Naive thymus-derived CD4-positive, alpha-beta T cell (primary cell): Measurements from ENCODE around the gene DTX2. TPM values are rescaled to one million over a fixed set of nuclear protein-coding genes. Genes with fewer than 3 reads are reported as not detected.
A peak's percentile ranks its signal among the peaks of the same experiment; 100 is the strongest.
"Not testable (repeated sequence)": the region's sequence is repeated elsewhere in the genome, so short reads cannot be mapped to it uniquely, and the experiment has no call there.

Experiments used
- ATAC-seq: fragments of 150-1000 bp; cut with Tn5 transposase; 2 replicates; pipeline ENCODE4 v1.10.0; 2021; ENCODE audit warnings: mild to moderate bottlenecking, moderate library complexity
- CTCF ChIA-PET: fragments of 350-600 bp; sonication (Branson Sonifier 250); formaldehyde crosslinking; loops from one replicate; lab custom pipeline; 2021; ENCODE audit warnings: antibody characterized with exemption; lab: Charles Lee
- POLR2A ChIA-PET: fragments of 350-600 bp; sonication (Branson Sonifier 250); formaldehyde crosslinking; loops from one replicate; lab custom pipeline; 2021; ENCODE audit warnings: antibody characterized with exemption, inconsistent platforms; lab: Charles Lee
- DNase-seq, 9 donors: peaks; one replicate each; pipeline versions ENCODE4 v3.0.0 to v3.0.0-alpha.2; 2020 to 2022; ENCODE audit warnings: mixed read lengths in 1 of 9
- H3K27ac ChIP-seq: one replicate; pipeline ENCODE4 v1.7.0; 2013; ENCODE audit warnings: mild to moderate bottlenecking, low read depth, low read length, moderate library complexity
- H3K27me3 ChIP-seq, 2 donors: one replicate each; pipeline ENCODE4 v1.7.0; 2013; ENCODE audit warnings: low read length in 2 of 2, mild to moderate bottlenecking in 2 of 2, moderate library complexity in 2 of 2; ENCODE audit not compliant: control insufficient read depth in 2 of 2, insufficient read depth in 2 of 2
- H3K36me3 ChIP-seq, 3 experiments: 1 replicate in 2 of 3; 2 replicates in 1 of 3; pipeline ENCODE4 v1.7.0; 2013; ENCODE audit warnings: low read length in 3 of 3, mild to moderate bottlenecking in 3 of 3, moderate library complexity in 1 of 3; ENCODE audit not compliant: insufficient read depth in 3 of 3, control insufficient read depth in 2 of 3
- H3K4me1 ChIP-seq, 2 donors: one replicate each; pipeline ENCODE4 v1.7.0; 2013; ENCODE audit warnings: low read length in 2 of 2, mild to moderate bottlenecking in 2 of 2, moderate library complexity in 1 of 2; ENCODE audit not compliant: control insufficient read depth in 2 of 2, insufficient read depth in 2 of 2
- H3K4me3 ChIP-seq: 2 replicates; pipeline ENCODE4 v1.7.0; 2013; ENCODE audit warnings: mild to moderate bottlenecking, low read length
- H3K9me3 ChIP-seq, 3 experiments: 1 replicate in 2 of 3; 2 replicates in 1 of 3; pipeline ENCODE4 v1.7.0; 2013; ENCODE audit warnings: low read length in 3 of 3; ENCODE audit not compliant: control insufficient read depth in 2 of 3
- H3K27ac Mint-ChIP-seq, 9 donors: one replicate each; pipeline ENCODE4 v1.8.0; 2020 to 2022; ENCODE audit warnings: mixed read lengths in 9 of 9, mild to moderate bottlenecking in 8 of 9, moderate library complexity in 5 of 9, inconsistent platforms in 2 of 9
- H3K27me3 Mint-ChIP-seq, 5 donors: one replicate each; pipeline ENCODE4 v1.8.0; 2021 to 2022; ENCODE audit warnings: mixed read lengths in 5 of 5, mild to moderate bottlenecking in 1 of 5
- H3K36me3 Mint-ChIP-seq, 5 donors: one replicate each; pipeline ENCODE4 v1.8.0; 2020 to 2022; ENCODE audit warnings: mixed read lengths in 5 of 5, mild to moderate bottlenecking in 3 of 5, inconsistent platforms in 1 of 5
- H3K4me1 Mint-ChIP-seq, 7 donors: one replicate each; pipeline ENCODE4 v1.8.0; 2020 to 2022; ENCODE audit warnings: mixed read lengths in 7 of 7, mild to moderate bottlenecking in 3 of 7, inconsistent platforms in 1 of 7
- H3K4me3 Mint-ChIP-seq, 10 donors: one replicate each; pipeline ENCODE4 v1.8.0; 2020 to 2022; ENCODE audit warnings: mild to moderate bottlenecking in 10 of 10, mixed read lengths in 10 of 10, moderate library complexity in 6 of 10, inconsistent platforms in 2 of 10
- H3K9me3 Mint-ChIP-seq, 11 donors: one replicate each; pipeline ENCODE4 v1.8.0; 2020 to 2022; ENCODE audit warnings: mixed read lengths in 11 of 11, mild to moderate bottlenecking in 4 of 11, inconsistent platforms in 1 of 11, moderate library complexity in 1 of 11
- intact Hi-C, 2 donors: fragments of 100-400 bp; cut with micrococcal nuclease; formaldehyde crosslinking; loops; one replicate each; pipeline ENCODE4 v1.15.1; 2023
- polyA plus RNA-seq, 2 donors: library from polyadenylated mRNA; unstranded; fragments of 300-500 nt; fragmentation: Illumina TruSeq; gene quantifications; one replicate each; pipeline ENCODE4 v1.2.3, GENCODE V29; 2021
- total RNA-seq, 6 experiments: library from RNA in 5 of 6; stranded (reverse) in 5 of 6; gene quantifications; 1 replicate in 5 of 6; 2 replicates in 1 of 6; pipeline ENCODE4 v1.2.3 and lab custom pipeline; 2021 to 2026

The DTX2 gene
- total and polyA plus RNA-seq, 7 experiments from 2014 or later, result 12.0 to 44.8 (median 34.3) TPM

GRCh38 chr7:76549025-76549854 is 87.7 kb downstream of the DTX2 start:
- H3K4me3 ChIP-seq, result peak overlapping the region; percentile 65
- H3K36me3 Mint-ChIP-seq, result not testable (repeated sequence)

DNA sequence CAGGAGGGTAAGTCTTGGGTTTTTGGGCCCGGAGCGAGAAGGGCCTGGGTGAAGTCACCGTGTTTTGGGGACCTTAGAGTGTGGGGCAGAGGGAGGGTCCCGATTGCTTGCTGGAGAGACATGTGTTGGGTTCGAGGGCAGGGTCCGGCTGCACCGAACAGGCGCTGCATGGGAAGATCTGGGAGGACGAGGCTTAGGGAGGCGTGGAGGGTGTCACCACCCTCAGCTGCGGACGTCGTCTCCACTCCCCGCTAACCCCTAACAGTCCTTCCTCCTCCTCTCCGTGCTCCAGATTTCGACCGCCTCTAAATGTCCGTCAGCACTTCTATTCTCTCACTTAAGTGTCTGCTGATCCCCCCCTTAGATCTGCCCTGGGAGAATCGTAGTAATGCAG is 88.3 kb downstream of the DTX2 start:
- ATAC-seq, POLR2A ChIA-PET, intact Hi-C loops, H3K4me1 ChIP-seq, H3K36me3 ChIP-seq, DNase-seq, H3K36me3 Mint-ChIP-seq, CTCF ChIA-PET, H3K9me3 ChIP-seq, H3K9me3 Mint-ChIP-seq, H3K27me3 Mint-ChIP-seq, H3K27me3 ChIP-seq: not testable (repeated sequence)
- H3K4me1 Mint-ChIP-seq, result peaks cover 11 to 32% (median 27%) of the 10 kb centered on the region in 7 donors
- H3K4me3 Mint-ChIP-seq, result peak overlapping the region; percentile 87 to 97 (median 92)
- H3K4me3 ChIP-seq, result peak overlapping the region; percentile 65
- peak overlapping the region; percentile 85 for H3K27ac ChIP-seq
- peak overlapping the region; percentile 32 to 92 (median 86) for H3K27ac Mint-ChIP-seq

More at GRCh38 chr7:76549025-76549854, 87.7 kb downstream of the DTX2 start:
- H3K27ac ChIP-seq, result peak overlapping the region; percentile 85
- Mint-ChIP-seq H3K4me3 (peak overlapping the region; percentile 87 to 97 (median 92)), H3K4me1 (peaks cover 7 to 29% (median 24%) of the 10 kb centered on the region in 7 donors), H3K27ac (peak overlapping the region; percentile 84 to 94 (median 90))
- CTCF ChIA-PET, H3K4me1 ChIP-seq, intact Hi-C loops, POLR2A ChIA-PET, H3K27me3 ChIP-seq, H3K9me3 Mint-ChIP-seq, H3K36me3 ChIP-seq, H3K27me3 Mint-ChIP-seq, H3K9me3 ChIP-seq: not testable (repeated sequence)
- DNase-seq, result peak; percentile 51 to 84 (median 80)
- ATAC-seq, result peak; percentile 99

GRCh38 chr7:76551992-76552391 is 90.5 kb downstream of the DTX2 start:
- ATAC-seq, CTCF ChIA-PET, POLR2A ChIA-PET, DNase-seq, H3K9me3 Mint-ChIP-seq, H3K9me3 ChIP-seq, H3K4me3 ChIP-seq, H3K36me3 ChIP-seq, H3K27ac ChIP-seq, H3K27me3 Mint-ChIP-seq, intact Hi-C loops, H3K4me1 ChIP-seq, H3K27me3 ChIP-seq: not testable (repeated sequence)
- peak overlapping the region in 6 of 10 donors; percentile 11 to 49 (median 30) for H3K4me3 Mint-ChIP-seq
- H3K4me1 Mint-ChIP-seq, result peaks cover 14 to 44% (median 39%) of the 10 kb centered on the region in 7 donors
- H3K36me3 Mint-ChIP-seq, result peaks cover 0 to 12% (median 8%) of the 10 kb centered on the region in 5 donors
- H3K27ac Mint-ChIP-seq, result peak overlapping the region in 1 of 9 donors; percentile 32

Other genes starting within 250 kb of the DTX2 start
- 10 to 100 TPM; 26.3 to 47.2 (median 40.5) TPM for gene HSPB1, start 159.0 kb upstream of the DTX2 start, total RNA-seq
- 10 to 100 TPM; 68.6 to 93.5 TPM for gene HSPB1, start 159.0 kb upstream of the DTX2 start, polyA plus RNA-seq
- gene YWHAG, start 102.7 kb upstream of the DTX2 start, total RNA-seq, result 10 to 100 TPM; 27.7 to 98.3 (median 39.6) TPM
- gene YWHAG, start 102.7 kb upstream of the DTX2 start, polyA plus RNA-seq, result 1 to 10 TPM; 1.4 to 1.6 TPM
- gene SSC4D, start 52.0 kb upstream of the DTX2 start, total RNA-seq, result under 1 TPM in 1 of 5 experiments, not detected in 4; 0.24 TPM
- under 1 TPM in 1 of 2 donors, not detected in 1; 0.35 TPM for gene SSC4D, start 52.0 kb upstream of the DTX2 start, polyA plus RNA-seq
- gene ZP3, start 36.8 kb upstream of the DTX2 start, total RNA-seq, result 10 to 100 TPM in 1 of 5 experiments, 1 to 10 TPM in 4; 2.6 to 16.7 (median 5.3) TPM
- gene ZP3, start 36.8 kb upstream of the DTX2 start, polyA plus RNA-seq, result 10 to 100 TPM in 1 of 2 donors, 1 to 10 TPM in 1; 9.9 to 10.7 TPM
- 1 to 10 TPM; 2.6 to 7.3 (median 5.2) TPM for gene UPK3B, start 48.8 kb downstream of the DTX2 start, total RNA-seq
- gene UPK3B, start 48.8 kb downstream of the DTX2 start, polyA plus RNA-seq, result not detected
- under 1 TPM; 0.10 to 0.88 (median 0.49) TPM for gene SPDYE16, start 81.6 kb downstream of the DTX2 start, total RNA-seq
- gene SPDYE16, start 81.6 kb downstream of the DTX2 start, polyA plus RNA-seq, result under 1 TPM; 0.25 to 0.26 TPM
- gene POMZP3, start 165.6 kb downstream of the DTX2 start, total RNA-seq, result 10 to 100 TPM in 4 of 5 experiments, 1 to 10 TPM in 1; 6.6 to 26.0 (median 23.0) TPM
- gene POMZP3, start 165.6 kb downstream of the DTX2 start, polyA plus RNA-seq, result 10 to 100 TPM in 1 of 2 donors, 1 to 10 TPM in 1; 2.2 to 19.9 TPM